ENCODE results near the gene CUX1. TPM values are rescaled to one million over a fixed set of nuclear protein-coding genes. Genes with fewer than 3 reads are reported as not detected.

CUX1 gene
- total and polyA plus RNA-seq, 2 donors (not counting 1 experiment from before 2014, with no cell fraction given), result 22.7 to 38.1 TPM

GRCh38 chr7:102068846-102069245 lies 251.4 kb downstream of the CUX1 start:
- DNase-seq (ENCODE audit: low read depth in 2 of 2), result no peak
- peaks cover 2% of the 10 kb centered on the region for H3K36me3 ChIP-seq (ENCODE audit: control insufficient read depth, insufficient read depth, low read length)

GRCh38 chr7:102069931-102070629 lies 252.7 kb downstream of the CUX1 start:
- no peaks in the 10 kb centered on the region for H3K27me3 ChIP-seq (ENCODE audit: control insufficient read depth, insufficient read depth, low read length)
- H3K79me2 ChIP-seq (ENCODE audit: control insufficient read depth, insufficient read depth, low read length), result no peaks in the 10 kb centered on the region
- H3K4me1 ChIP-seq (ENCODE audit: control insufficient read depth, extremely low read depth, insufficient read depth, low read length), result no peaks in the 10 kb centered on the region
- H2AFZ ChIP-seq (ENCODE audit: low read length), result no peak overlapping the region
- no peak for DNase-seq (ENCODE audit: low read depth in 2 of 2)
- H3K27ac ChIP-seq (ENCODE audit: insufficient read depth, low read length), result no peak overlapping the region
- H3K9me3 ChIP-seq (ENCODE audit: control insufficient read depth, insufficient read depth, low read depth, low read length), result no peaks in the 10 kb centered on the region
- H3K36me3 ChIP-seq (ENCODE audit: control insufficient read depth, insufficient read depth, low read length), result peaks cover 2% of the 10 kb centered on the region
- no peak overlapping the region for H3K9ac ChIP-seq (ENCODE audit: insufficient read depth, low read length)
- H4K20me1 ChIP-seq (ENCODE audit: control insufficient read depth, extremely low read depth, insufficient read depth, low read length), result no peaks in the 10 kb centered on the region
- H3K4me3 ChIP-seq (replicated peaks in 1 of 4; ENCODE audit: control extremely low read depth in 1 of 4, insufficient read depth in 1 of 4, low read depth in 3 of 4, low read length in 4 of 4), result no peak overlapping the region
- H3K4me2 ChIP-seq (ENCODE audit: extremely low read depth, insufficient read depth, low read length), result no peak overlapping the region
- no peak for TF ChIP-seq CTCF (conservative IDR thresholded peaks at IDR 0.05 in 1 of 2, IDR thresholded peaks at IDR 0.05 in 1 of 2; ENCODE audit: low read depth in 1 of 2, low read length in 2 of 2)
- no peak for TF ChIP-seq EZH2 (IDR thresholded peaks at IDR 0.05; ENCODE audit: low read length, missing control alignments)

More at GRCh38 chr7:102068846-102069245, 251.4 kb downstream of the CUX1 start:
- Histone ChIP-seq H3K9ac (ENCODE audit: insufficient read depth, low read length) (no peak overlapping the region), H3K27ac (ENCODE audit: insufficient read depth, low read length) (no peak overlapping the region), H3K4me3 (replicated peaks in 1 of 4; ENCODE audit: control extremely low read depth in 1 of 4, insufficient read depth in 1 of 4, low read depth in 3 of 4, low read length in 4 of 4) (no peak overlapping the region), H4K20me1 (ENCODE audit: control insufficient read depth, extremely low read depth, insufficient read depth, low read length) (no peaks in the 10 kb centered on the region), H3K4me1 (ENCODE audit: control insufficient read depth, extremely low read depth, insufficient read depth, low read length) (no peaks in the 10 kb centered on the region), H2AFZ (ENCODE audit: low read length) (no peak overlapping the region), H3K27me3 (ENCODE audit: control insufficient read depth, insufficient read depth, low read length) (no peaks in the 10 kb centered on the region), H3K79me2 (ENCODE audit: control insufficient read depth, insufficient read depth, low read length) (no peaks in the 10 kb centered on the region), H3K4me2 (ENCODE audit: extremely low read depth, insufficient read depth, low read length) (no peak overlapping the region), H3K9me3 (ENCODE audit: control insufficient read depth, insufficient read depth, low read depth, low read length) (no peaks in the 10 kb centered on the region)
- TF ChIP-seq EZH2 (IDR thresholded peaks at IDR 0.05; ENCODE audit: low read length, missing control alignments) (no peak), CTCF (conservative IDR thresholded peaks at IDR 0.05 in 1 of 2, IDR thresholded peaks at IDR 0.05 in 1 of 2; ENCODE audit: low read depth in 1 of 2, low read length in 2 of 2) (no peak)

GRCh38 chr7:102072003-102072402 lies 254.6 kb downstream of the CUX1 start:
- no peak for TF ChIP-seq CTCF (conservative IDR thresholded peaks at IDR 0.05 in 1 of 2, IDR thresholded peaks at IDR 0.05 in 1 of 2; ENCODE audit: low read depth in 1 of 2, low read length in 2 of 2)
- TF ChIP-seq EZH2 (IDR thresholded peaks at IDR 0.05; ENCODE audit: low read length, missing control alignments), result no peak
- Histone ChIP-seq H3K9ac (ENCODE audit: insufficient read depth, low read length) (no peak overlapping the region), H3K27me3 (ENCODE audit: control insufficient read depth, insufficient read depth, low read length) (no peaks in the 10 kb centered on the region), H3K27ac (ENCODE audit: insufficient read depth, low read length) (no peak overlapping the region), H4K20me1 (ENCODE audit: control insufficient read depth, extremely low read depth, insufficient read depth, low read length) (no peaks in the 10 kb centered on the region), H3K79me2 (ENCODE audit: control insufficient read depth, insufficient read depth, low read length) (no peaks in the 10 kb centered on the region), H3K4me2 (ENCODE audit: extremely low read depth, insufficient read depth, low read length) (no peak overlapping the region), H3K4me1 (ENCODE audit: control insufficient read depth, extremely low read depth, insufficient read depth, low read length) (no peaks in the 10 kb centered on the region), H3K4me3 (replicated peaks in 1 of 4; ENCODE audit: control extremely low read depth in 1 of 4, insufficient read depth in 1 of 4, low read depth in 3 of 4, low read length in 4 of 4) (no peak overlapping the region), H3K9me3 (ENCODE audit: control insufficient read depth, insufficient read depth, low read depth, low read length) (no peaks in the 10 kb centered on the region), H3K36me3 (ENCODE audit: control insufficient read depth, insufficient read depth, low read length) (peaks cover 2% of the 10 kb centered on the region), H2AFZ (ENCODE audit: low read length) (no peak overlapping the region)
- DNase-seq (ENCODE audit: low read depth in 2 of 2), result no peak

Data from fibroblast of lung (primary cell).